Dendritic cell treated with granulocyte-macrophage colony-stimulating factor and Interleukin-4, amounts not matched to agents 40 ng/mL and 50 ng/mL, for 4 days (primary cell): ENCODE measurements around the gene C3orf18.

Experiments used
- H3K27ac Mint-ChIP-seq: one replicate; pipeline ENCODE4 v1.8.0; 2022; ENCODE audit warnings: mild to moderate bottlenecking, mixed read lengths
- H3K27me3 Mint-ChIP-seq: one replicate; pipeline ENCODE4 v1.8.0; 2022; ENCODE audit warnings: mild to moderate bottlenecking, mixed read lengths
- H3K36me3 Mint-ChIP-seq: one replicate; pipeline ENCODE4 v1.8.0; 2022; ENCODE audit warnings: low read depth, mixed read lengths
- H3K4me1 Mint-ChIP-seq: one replicate; pipeline ENCODE4 v1.8.0; 2022; ENCODE audit warnings: low read depth, mixed read lengths
- H3K4me3 Mint-ChIP-seq: one replicate; pipeline ENCODE4 v1.8.0; 2022; ENCODE audit warnings: mild to moderate bottlenecking, moderate library complexity, mixed read lengths
- H3K9me3 Mint-ChIP-seq: one replicate; pipeline ENCODE4 v1.8.0; 2022; ENCODE audit warnings: mixed read lengths
- intact Hi-C: fragments of 100-400 bp; cut with micrococcal nuclease; formaldehyde crosslinking; loops from one replicate; pipeline ENCODE4 v1.15.0; 2022

C3orf18 gene

DNA sequence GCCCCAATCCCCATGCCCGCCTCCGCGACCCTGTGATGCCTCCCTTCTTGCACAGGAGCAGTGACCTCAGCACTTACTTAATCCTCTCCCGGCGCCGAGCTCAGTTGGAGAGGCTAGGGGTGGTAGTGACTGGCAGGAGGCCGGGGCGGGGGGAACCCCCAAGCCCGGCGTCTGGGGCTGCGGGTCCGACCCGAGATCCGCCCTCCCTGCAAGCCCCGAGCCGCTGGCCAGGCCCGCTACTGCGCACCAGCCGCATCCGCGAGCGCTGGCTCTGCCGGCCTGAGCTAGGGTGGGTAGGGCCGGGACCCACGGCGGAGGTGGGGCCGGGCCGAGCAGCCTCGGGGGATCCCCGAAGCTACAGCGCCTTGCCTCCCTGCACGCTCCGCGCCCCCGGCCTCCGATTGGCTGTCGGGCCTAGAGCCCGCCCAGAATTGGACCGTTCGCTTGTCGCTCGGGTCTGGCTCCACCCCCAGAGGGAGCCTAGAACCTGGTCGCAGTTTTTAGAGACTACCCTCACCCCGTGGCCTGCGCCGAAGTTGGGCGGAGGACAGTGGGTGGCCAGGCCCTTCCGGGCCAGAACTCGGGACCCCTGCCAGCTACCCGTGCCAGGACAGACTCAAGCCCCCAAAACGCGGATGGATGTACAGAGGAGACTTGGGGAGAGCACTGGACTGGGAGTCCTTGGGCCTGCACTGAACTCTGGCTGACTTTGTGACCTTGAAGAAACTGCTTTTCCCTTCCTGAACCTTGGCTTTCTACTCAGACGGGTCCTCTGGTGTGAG is at the start of gene C3orf18:
C3orf18 (minus strand) TSS at position 362 of the 782 bp plus-strand sequence. CDS start 2,048 bp downstream, outside the sequence.
- Mint-ChIP-seq H3K36me3 (peaks cover 41% of the 10 kb centered on the region), H3K4me1 (peaks cover 71% of the 10 kb centered on the region), H3K27ac (peak within 1 kb of the TSS; percentile 97), H3K27me3 (peaks cover 5% of the 10 kb centered on the region), H3K9me3 (no peaks in the 10 kb centered on the region), H3K4me3 (peak within 1 kb of the TSS; percentile 94)
- intact Hi-C loops: no loop called here

DNA sequence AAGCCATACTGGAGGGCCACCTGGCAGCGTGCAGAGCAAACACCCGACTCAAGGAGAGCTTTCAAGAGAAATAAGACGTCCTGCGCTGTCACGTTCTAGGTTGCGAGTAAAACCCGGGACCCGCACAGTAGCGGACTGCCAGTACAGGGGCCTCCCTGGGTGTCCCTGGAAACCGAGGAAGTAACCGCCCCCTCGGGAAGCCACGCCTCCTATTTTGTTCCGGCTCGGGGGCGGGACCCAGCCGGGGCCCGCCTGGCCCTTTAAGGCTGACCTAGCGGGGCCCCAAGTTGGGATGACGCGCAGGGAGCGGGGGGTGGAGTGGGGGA is 49.2 kb upstream of the C3orf18 start:
- peaks cover 94% of the 10 kb centered on the region for H3K36me3 Mint-ChIP-seq
- peaks cover 75% of the 10 kb centered on the region for H3K4me1 Mint-ChIP-seq
- intact Hi-C loops: loop anchor here (1.0 to 5.0 kb wide), 3 partner anchors 36 to 771 kb away; partner anchors contain the start of gene MANF
- peak overlapping the region; percentile 99 for H3K4me3 Mint-ChIP-seq
- H3K27me3 Mint-ChIP-seq: no peaks in the 10 kb centered on the region
- peak overlapping the region; percentile 98 for H3K27ac Mint-ChIP-seq
- no peaks in the 10 kb centered on the region for H3K9me3 Mint-ChIP-seq

DNA sequence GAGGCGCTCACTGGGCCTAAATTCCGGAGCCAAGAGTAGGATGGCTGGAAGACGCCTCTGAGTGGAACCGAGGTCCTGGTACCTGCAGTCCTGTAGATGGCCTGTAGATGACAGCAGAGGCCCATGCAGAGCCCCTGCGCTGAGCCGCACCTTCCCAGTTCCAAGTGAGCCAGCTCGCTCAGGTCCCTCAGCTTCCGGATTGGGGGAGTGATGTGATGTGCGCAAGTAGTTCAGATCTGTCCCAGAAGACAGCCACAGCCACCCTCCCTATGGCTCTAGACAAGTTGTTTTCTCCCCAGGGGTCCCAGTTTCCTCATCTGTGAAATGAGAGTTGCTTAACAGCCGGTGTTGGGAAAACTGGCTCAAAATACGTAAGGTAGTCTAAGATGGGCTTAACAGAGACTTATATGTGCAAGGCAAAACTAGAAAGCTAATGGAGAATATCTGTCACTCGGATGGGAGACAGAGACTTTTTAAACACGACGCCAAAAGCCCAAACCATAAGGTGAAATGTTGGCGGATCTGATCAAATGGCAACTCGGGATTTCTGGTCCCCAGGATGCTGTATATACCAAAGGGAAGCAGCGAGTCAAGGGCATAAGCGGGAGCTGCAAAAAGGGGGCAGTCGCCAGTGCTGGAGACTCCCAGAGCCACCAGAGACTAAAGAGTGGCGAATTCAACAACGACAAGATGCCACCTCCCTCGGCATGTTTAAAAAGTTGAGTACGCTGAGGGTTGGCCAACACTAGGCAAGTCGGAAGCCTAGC is 48.6 kb upstream of the C3orf18 start:
- peak overlapping the region; percentile 99 for H3K4me3 Mint-ChIP-seq
- intact Hi-C loops: loop anchor here (1.0 to 5.0 kb wide), 3 partner anchors 36 to 771 kb away; partner anchors contain the start of gene MANF
- no peaks in the 10 kb centered on the region for H3K9me3 Mint-ChIP-seq
- H3K4me1 Mint-ChIP-seq: peaks cover 73% of the 10 kb centered on the region
- no peaks in the 10 kb centered on the region for H3K27me3 Mint-ChIP-seq
- H3K27ac Mint-ChIP-seq: peak overlapping the region; percentile 98
- peaks cover 95% of the 10 kb centered on the region for H3K36me3 Mint-ChIP-seq

DNA sequence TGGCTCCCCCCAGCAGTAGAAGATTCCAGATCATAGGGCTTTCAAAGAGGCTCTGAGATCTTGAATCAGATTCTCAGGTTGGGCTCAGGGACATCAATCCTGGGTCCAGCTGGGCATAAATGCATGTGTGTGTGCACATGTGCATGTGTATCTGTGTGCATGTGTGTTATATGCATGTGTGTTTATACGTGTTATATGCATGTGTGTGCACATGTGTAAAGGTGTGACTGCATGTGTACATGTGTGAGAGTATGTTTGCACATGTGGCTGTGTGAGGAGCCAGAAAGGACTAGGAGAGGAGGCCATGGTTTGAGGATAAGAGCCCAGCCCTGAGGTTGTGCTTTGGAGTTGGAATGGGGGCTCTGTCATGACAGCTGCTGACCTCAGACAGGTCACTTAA is 47.6 kb upstream of the C3orf18 start:
- Mint-ChIP-seq H3K4me1 (peaks cover 64% of the 10 kb centered on the region), H3K4me3 (peak overlapping the region; percentile 99), H3K27ac (peak overlapping the region; percentile 98), H3K36me3 (peaks cover 95% of the 10 kb centered on the region), H3K27me3 (no peaks in the 10 kb centered on the region), H3K9me3 (no peaks in the 10 kb centered on the region)
- intact Hi-C loops: loop anchor here (5.0 kb wide), 2 partner anchors 37 to 772 kb away; partner anchors contain the start of gene MANF

DNA sequence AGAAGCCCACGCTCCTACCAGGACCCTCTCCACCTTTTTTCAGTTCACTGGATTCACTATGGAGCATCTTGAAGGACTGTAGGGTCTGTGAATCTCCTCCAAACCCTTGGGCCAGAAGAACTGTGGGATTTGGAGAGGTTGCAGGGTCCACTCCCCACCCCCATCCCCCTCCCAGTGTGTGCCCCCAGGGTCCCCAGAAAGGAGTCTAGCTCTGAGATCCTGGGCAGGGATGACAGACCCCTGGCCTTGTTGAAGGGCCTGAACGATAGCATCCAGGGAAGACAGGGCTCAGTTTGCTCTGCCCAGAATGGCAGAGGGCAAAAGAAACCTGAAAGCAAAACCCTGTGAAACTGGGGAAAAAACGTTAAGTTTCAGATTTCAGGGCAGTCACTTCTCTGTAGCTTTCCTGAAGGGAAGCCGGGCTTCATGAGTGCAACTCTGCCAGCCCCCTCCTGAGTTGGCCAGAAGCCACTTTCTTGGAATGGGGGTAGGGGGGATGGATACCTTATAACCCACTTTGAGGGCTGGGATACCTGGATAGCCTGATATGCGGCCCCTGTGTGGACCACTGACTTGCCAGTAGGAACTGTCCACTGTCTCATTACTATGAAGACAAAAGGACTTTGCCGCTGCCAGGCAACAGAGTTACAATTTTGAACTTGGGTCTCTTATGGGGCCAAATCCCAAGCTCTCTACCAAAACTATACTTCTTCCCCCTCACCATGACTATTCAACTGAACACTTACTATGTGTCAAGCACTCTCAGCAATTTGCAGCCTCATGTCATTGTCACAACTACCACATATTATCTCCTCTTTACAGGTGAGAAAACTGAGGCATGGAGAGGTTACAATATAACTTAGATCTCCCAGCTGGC is 45.7 kb upstream of the C3orf18 start:
- intact Hi-C loops: loop anchor here (5.0 kb wide), 1 partner anchor 266 kb away; the partner anchor contains the start of gene ZMYND10
- Mint-ChIP-seq H3K36me3 (peaks cover 95% of the 10 kb centered on the region), H3K27me3 (no peaks in the 10 kb centered on the region), H3K9me3 (no peaks in the 10 kb centered on the region), H3K4me1 (peaks cover 52% of the 10 kb centered on the region), H3K27ac (peak overlapping the region; percentile 99), H3K4me3 (peak overlapping the region; percentile 99)

DNA sequence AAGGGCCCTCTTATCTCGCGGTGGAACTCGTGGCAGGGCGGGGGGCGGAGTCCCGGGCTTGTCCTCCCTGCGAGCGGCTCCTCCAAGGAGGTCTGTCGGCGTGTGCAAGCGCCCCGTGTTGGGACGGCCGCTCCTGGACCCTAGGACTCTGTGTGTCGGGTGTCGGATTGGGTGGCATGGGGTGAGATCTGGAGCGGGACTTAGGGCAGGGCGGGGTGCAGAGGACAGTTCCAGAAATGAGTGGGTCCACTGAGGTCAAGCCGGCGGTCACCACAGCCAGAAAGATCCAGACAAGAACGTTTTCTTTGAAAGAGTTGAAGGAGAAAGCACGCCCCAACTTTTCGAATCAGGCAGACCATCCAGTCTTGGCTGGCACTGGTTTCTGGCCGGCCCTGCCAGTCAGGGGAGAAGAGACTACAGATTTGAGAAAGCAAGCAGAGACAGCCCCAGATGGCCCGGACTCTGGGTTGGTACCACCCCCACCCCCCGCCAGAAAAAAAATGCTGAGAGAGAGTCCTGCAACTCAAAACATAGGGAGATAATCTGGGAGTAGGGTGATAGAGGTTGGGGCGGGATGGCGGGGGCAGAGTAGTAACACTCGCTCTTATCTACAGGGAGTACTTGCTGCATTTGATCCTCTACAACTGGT is 44.8 kb upstream of the C3orf18 start:
- intact Hi-C loops: loop anchor here (5.0 kb wide), 1 partner anchor 265 kb away; the partner anchor contains the start of gene ZMYND10
- no peaks in the 10 kb centered on the region for H3K27me3 Mint-ChIP-seq
- peak overlapping the region; percentile 99 for H3K4me3 Mint-ChIP-seq
- peaks cover 57% of the 10 kb centered on the region for H3K4me1 Mint-ChIP-seq
- peaks cover 95% of the 10 kb centered on the region for H3K36me3 Mint-ChIP-seq
- peak overlapping the region; percentile 99 for H3K27ac Mint-ChIP-seq
- H3K9me3 Mint-ChIP-seq: no peaks in the 10 kb centered on the region

DNA sequence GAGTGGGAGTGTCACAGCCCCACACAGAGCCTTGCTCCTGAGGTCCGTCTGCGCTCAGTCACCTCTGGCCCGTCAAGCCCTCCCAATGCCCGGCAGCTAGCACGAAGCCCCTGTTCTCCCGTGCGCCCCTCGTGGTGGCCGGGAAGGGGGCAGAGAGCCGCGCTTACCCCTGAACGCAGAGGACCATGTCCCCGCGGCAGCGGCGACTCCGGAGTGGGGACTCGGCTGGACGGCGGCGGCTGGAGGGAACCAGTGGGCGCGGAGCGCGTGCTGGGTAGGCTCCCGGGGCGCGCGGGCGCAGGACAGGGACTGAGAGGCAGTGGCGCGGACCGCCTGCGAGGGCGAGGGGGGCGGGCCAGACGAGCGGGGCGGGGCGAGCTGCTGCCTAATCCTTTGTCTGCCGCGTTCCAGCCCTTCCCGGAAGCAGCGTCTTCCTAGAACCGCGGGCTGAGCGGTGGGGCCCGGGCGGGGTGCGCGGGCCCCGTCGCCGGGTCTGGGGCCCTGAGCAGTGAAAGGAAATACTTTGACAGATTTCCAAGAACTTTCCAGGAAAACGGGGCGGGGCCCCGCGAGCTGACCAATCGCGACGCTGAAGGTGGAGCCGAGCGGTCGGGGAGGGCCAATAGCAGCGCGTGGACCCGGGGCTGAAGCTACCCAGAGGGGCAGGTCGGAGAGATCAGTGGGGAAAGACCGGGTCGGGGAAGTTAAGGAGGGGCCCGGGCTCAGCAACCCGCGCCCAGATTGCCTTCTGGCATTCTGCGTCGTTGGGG is 44.1 kb upstream of the C3orf18 start, which contains the start of gene CISH:
CISH (minus strand) TSS at position 311 of the 770 bp plus-strand sequence; CDS start at position 187, 124 bp downstream.
- peak within 1 kb of the TSS; percentile 99 for H3K27ac Mint-ChIP-seq
- intact Hi-C loops: loop anchor here (1.0 to 5.0 kb wide), 3 partner anchors 9 to 264 kb away; partner anchors contain the start of gene ZMYND10
- H3K27me3 Mint-ChIP-seq: no peaks in the 10 kb centered on the region
- H3K4me1 Mint-ChIP-seq: peaks cover 56% of the 10 kb centered on the region
- H3K9me3 Mint-ChIP-seq: no peaks in the 10 kb centered on the region
- H3K4me3 Mint-ChIP-seq: peak within 1 kb of the TSS; percentile 99
- H3K36me3 Mint-ChIP-seq: peaks cover 97% of the 10 kb centered on the region

DNA sequence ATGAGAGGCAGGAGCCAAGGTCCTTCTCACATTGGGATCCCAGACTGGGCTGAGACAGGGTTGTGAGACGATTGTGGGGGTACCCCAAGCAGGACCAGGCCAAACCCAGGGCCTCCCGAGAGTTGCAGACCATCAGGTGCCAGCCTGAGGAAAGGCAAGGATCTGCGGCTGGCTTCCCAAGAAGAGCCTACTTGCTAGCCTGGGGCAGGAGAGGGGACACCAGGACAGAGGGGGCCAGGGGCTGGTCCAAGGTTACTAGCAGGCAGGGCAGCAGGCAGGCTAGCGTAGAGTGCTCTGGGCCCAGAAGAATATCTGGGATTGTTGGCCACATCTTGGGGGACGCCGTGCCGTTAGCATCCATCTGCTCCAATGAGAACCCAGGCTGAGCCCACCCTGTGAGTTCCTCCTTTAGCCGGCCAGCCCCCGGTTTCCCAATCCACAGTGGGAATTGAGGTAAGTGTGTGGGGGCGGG is 43.5 kb upstream of the C3orf18 start:
- Mint-ChIP-seq H3K27ac (peak overlapping the region; percentile 99), H3K4me1 (peaks cover 53% of the 10 kb centered on the region), H3K36me3 (peaks cover 97% of the 10 kb centered on the region), H3K4me3 (peak overlapping the region; percentile 99), H3K9me3 (no peaks in the 10 kb centered on the region), H3K27me3 (no peaks in the 10 kb centered on the region)
- intact Hi-C loops: loop anchor here (1.0 to 5.0 kb wide), 3 partner anchors 9 to 264 kb away; partner anchors contain the start of gene ZMYND10

DNA sequence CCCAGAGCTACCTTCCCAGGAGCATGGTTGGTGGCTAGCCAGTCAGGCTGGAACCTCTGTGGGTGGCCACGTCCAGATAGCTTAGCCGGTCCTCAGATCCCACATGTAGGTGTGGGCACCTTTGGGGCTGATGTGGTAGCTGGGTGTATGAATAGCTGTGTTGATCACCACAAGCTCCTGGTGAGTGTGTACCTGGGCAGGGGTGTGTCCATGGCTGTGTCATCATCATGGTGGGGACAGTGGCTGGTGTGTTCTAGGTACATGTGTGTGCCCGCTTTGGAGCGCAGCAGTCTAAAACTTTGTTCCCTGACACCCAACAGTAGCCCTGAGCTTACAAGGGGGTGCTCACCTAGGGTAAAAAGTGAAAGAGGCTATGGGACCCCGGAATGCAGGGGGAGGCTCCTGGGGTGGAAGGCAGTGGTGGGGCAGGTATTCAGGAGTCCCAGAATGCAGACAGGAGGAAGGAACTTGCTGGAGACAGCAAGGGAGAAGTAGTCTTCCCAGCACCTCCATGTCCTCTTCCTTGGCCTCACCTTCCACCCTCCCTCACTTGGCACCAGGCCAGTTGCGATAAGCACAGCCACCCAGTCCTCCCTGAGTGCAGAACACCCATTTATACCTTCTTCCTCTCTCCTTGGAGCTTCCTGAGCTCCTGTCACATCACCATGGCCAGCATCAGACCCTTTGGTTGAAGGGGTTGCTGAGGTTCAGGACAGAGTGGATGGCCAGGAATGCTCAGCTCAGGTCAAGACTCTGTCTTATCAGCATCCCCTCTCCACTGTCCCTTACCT is 42.8 kb upstream of the C3orf18 start:
- Mint-ChIP-seq H3K4me3 (peak overlapping the region; percentile 99), H3K4me1 (peaks cover 53% of the 10 kb centered on the region), H3K9me3 (no peaks in the 10 kb centered on the region), H3K27me3 (no peaks in the 10 kb centered on the region), H3K27ac (peak overlapping the region; percentile 99), H3K36me3 (peaks cover 97% of the 10 kb centered on the region)
- intact Hi-C loops: loop anchor here (5.0 kb wide), 1 partner anchor 263 kb away; the partner anchor contains the start of gene ZMYND10

DNA sequence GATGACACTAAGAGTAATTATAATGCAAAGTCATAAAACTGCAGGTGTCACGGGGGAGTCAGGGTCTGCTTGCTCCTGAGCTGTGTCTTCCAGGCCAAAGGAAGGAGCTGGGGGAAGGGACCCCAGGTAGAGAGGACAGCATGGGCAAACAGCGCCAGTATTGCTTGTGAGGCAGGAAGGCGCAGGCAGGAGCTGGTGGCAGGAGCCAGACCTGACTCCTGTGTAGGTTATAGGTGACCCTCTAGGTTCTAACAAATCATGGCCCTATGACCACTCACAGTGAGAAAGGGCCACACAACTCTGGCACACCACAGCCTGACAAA is 42.2 kb upstream of the C3orf18 start:
- Mint-ChIP-seq H3K36me3 (peaks cover 97% of the 10 kb centered on the region), H3K4me1 (peaks cover 55% of the 10 kb centered on the region), H3K4me3 (peak overlapping the region; percentile 99), H3K27ac (peak overlapping the region; percentile 99), H3K9me3 (no peaks in the 10 kb centered on the region), H3K27me3 (no peaks in the 10 kb centered on the region)
- intact Hi-C loops: loop anchor here (5.0 kb wide), 1 partner anchor 262 kb away; the partner anchor contains the start of gene ZMYND10

DNA sequence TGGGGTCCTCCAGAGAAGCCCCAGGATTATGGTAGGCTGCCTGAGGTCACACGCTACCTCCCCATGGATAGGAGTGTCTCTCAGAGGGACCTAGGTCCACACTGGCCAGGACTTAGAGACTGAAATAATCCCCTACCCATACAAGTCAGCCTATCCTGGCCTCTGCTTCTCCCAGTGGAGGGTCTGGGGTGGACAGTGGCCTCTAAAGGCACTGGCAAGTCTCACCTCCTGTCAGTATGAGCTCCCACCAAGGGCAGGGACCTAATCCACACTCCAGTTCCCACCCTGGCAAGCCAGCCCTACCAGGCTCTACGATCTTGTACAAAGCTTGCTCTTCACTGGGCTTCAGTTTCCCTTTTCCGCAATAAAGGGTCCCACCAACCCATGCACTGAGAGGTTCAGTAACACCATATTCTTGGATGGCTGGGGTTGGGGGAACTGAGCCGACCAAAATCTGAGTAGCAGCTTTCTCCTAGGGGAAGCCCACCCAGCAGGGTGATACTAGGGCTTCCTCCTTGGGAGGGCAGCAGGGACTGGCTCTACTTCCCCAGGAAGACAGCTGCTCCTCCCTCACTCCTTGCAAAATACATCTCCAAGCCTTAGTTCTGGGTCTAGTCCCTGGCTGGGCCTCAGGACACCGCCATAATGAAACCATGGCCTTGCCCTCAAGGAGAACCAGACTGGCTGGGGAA is 41.7 kb upstream of the C3orf18 start:
- Mint-ChIP-seq H3K27ac (peak overlapping the region; percentile 99), H3K9me3 (no peaks in the 10 kb centered on the region), H3K27me3 (no peaks in the 10 kb centered on the region), H3K36me3 (peaks cover 97% of the 10 kb centered on the region), H3K4me3 (peak overlapping the region; percentile 99), H3K4me1 (peaks cover 55% of the 10 kb centered on the region)
- intact Hi-C loops: no loop called here
